Measurements from ENCODE around the gene MCIDAS.

DNA sequence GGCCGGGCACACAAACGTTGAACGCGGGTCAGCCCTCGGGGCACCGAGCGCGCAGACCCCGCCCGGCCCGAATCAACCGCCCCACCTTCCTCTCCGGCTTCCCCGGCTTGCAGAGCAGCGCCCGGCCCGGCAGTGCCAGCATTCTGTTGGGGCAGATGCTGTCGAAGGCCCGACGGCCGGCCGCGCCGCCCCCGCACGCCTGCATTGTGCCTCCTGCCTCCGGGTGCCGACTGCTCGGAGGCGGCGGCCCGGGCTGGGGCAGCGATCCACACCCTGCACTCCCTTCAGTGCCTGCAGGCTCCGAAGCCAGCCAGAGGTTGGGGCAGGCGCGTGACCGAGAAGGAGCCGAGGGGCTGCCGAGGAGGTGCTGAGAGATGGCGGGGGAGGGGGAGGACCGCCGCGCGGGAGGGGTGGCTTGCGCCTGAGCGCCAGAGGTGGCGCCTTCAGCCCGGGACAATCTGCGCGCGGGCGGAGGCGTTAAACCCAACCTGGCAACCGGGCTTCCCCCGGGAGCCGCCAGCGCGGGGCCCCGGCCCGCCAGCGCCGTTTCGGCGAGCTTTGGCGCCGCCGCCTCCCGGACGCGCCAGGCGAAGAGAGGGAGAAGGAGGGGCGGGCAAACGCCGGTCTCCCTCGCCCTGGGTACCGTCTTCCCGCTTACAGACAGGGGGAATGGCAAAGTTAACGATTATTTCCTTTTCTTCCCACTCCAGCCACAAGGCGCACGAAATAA, at the start of gene MCIDAS:
- TF ChIP-seq POLR2A (IDR thresholded peaks at IDR 0.05; ENCODE audit: low read depth, low read length) (no peak; the same call in 1 of the 2 replicates), CBX5 (IDR thresholded peaks at IDR 0.05; ENCODE audit: low read depth) (no peak), RELA (IDR thresholded peaks at IDR 0.05; ENCODE audit: borderline replicate concordance, partially characterized antibody) (no peak), MEF2A (IDR thresholded peaks at IDR 0.05; ENCODE audit: insufficient read depth, low read depth, low read length) (no peak), TBL1XR1 (IDR thresholded peaks at IDR 0.05; ENCODE audit: low read depth, low read length) (no peak), ZNF274 (IDR thresholded peaks at IDR 0.05; ENCODE audit: insufficient read depth, insufficient read length) (no peak), NFIC (IDR thresholded peaks at IDR 0.05; ENCODE audit: low read depth, low read length) (no peak)
- TF ChIP-seq, protein P1, sequence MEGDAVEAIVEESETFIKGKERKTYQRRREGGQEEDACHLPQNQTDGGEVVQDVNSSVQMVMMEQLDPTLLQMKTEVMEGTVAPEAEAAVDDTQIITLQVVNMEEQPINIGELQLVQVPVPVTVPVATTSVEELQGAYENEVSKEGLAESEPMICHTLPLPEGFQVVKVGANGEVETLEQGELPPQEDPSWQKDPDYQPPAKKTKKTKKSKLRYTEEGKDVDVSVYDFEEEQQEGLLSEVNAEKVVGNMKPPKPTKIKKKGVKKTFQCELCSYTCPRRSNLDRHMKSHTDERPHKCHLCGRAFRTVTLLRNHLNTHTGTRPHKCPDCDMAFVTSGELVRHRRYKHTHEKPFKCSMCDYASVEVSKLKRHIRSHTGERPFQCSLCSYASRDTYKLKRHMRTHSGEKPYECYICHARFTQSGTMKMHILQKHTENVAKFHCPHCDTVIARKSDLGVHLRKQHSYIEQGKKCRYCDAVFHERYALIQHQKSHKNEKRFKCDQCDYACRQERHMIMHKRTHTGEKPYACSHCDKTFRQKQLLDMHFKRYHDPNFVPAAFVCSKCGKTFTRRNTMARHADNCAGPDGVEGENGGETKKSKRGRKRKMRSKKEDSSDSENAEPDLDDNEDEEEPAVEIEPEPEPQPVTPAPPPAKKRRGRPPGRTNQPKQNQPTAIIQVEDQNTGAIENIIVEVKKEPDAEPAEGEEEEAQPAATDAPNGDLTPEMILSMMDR (IDR thresholded peaks at IDR 0.05 in 2 of 3, conservative IDR thresholded peaks at IDR 0.05 in 1 of 3; ENCODE audit: control insufficient read depth in 2 of 3, extremely low read depth in 1 of 3, insufficient read depth in 1 of 3, low read depth in 3 of 3, low read length in 3 of 3), result peak in 2 of 3 experiments; percentile 17 to 18; a peak in 2 of 6 replicates
- TF ChIP-seq, protein P2, sequence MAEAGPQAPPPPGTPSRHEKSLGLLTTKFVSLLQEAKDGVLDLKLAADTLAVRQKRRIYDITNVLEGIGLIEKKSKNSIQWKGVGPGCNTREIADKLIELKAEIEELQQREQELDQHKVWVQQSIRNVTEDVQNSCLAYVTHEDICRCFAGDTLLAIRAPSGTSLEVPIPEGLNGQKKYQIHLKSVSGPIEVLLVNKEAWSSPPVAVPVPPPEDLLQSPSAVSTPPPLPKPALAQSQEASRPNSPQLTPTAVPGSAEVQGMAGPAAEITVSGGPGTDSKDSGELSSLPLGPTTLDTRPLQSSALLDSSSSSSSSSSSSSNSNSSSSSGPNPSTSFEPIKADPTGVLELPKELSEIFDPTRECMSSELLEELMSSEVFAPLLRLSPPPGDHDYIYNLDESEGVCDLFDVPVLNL (IDR thresholded peaks at IDR 0.05; ENCODE audit: low read depth, low read length), result no peak
- TF ChIP-seq, protein P3, sequence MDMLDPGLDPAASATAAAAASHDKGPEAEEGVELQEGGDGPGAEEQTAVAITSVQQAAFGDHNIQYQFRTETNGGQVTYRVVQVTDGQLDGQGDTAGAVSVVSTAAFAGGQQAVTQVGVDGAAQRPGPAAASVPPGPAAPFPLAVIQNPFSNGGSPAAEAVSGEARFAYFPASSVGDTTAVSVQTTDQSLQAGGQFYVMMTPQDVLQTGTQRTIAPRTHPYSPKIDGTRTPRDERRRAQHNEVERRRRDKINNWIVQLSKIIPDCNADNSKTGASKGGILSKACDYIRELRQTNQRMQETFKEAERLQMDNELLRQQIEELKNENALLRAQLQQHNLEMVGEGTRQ (IDR thresholded peaks at IDR 0.05; ENCODE audit: borderline replicate concordance, low read depth, low read length), result no peak
